Endothelial cell (in vitro differentiated cells): Measurements from ENCODE around the gene TESK1. TPM values are rescaled to one million over a fixed set of nuclear protein-coding genes. Genes with fewer than 3 reads are reported as not detected.
"Not testable (repeated sequence)": the region's sequence is repeated elsewhere in the genome, so short reads cannot be mapped to it uniquely, and the experiment has no call there.

Experiments
- DNase-seq: peaks from one replicate; pipeline ENCODE4 v3.0.0; 2021; ENCODE audit warnings: low spot score
- H3K27ac Mint-ChIP-seq: one replicate; pipeline ENCODE4 v1.8.0; 2021; ENCODE audit warnings: mixed read lengths, inconsistent platforms; ENCODE audit not compliant: unreplicated experiment
- H3K27me3 Mint-ChIP-seq: one replicate; pipeline ENCODE4 v1.8.0; 2021; ENCODE audit warnings: mild to moderate bottlenecking, moderate library complexity, mixed read lengths, inconsistent platforms; ENCODE audit not compliant: unreplicated experiment
- H3K36me3 Mint-ChIP-seq: one replicate; pipeline ENCODE4 v1.8.0; 2021; ENCODE audit warnings: mild to moderate bottlenecking, low read depth, mixed read lengths, inconsistent platforms; ENCODE audit not compliant: unreplicated experiment
- H3K4me1 Mint-ChIP-seq: one replicate; pipeline ENCODE4 v1.8.0; 2021; ENCODE audit warnings: mild to moderate bottlenecking, mixed read lengths, inconsistent platforms; ENCODE audit not compliant: unreplicated experiment
- H3K4me3 Mint-ChIP-seq: one replicate; pipeline ENCODE4 v1.8.0; 2021; ENCODE audit warnings: mild to moderate bottlenecking, mixed read lengths, inconsistent platforms; ENCODE audit not compliant: unreplicated experiment
- H3K9me3 Mint-ChIP-seq: one replicate; pipeline ENCODE4 v1.8.0; 2021; ENCODE audit warnings: mixed read lengths, inconsistent platforms; ENCODE audit not compliant: unreplicated experiment
- total RNA-seq: library from RNA; stranded (reverse); fragmentation: NEBNext Ultra II Directional; extraction: Animal tissue kit (Norgen Biotek cat#: 25700); gene quantifications from one replicate; pipeline ENCODE4 v1.2.1, GENCODE V29; 2021; ENCODE audit not compliant: unreplicated experiment
- TF ChIP-seq, protein P1 (sequence below): fragments of 200-600 bp; sonication (generic); IDR thresholded peaks from one replicate; pipeline ENCODE4 v1.5.0; 2021; ENCODE audit warnings: antibody characterized with exemption; ENCODE audit not compliant: unreplicated experiment

Gene TESK1
- total RNA-seq, 1 donor from 2014 or later, result 34.6 TPM

DNA sequence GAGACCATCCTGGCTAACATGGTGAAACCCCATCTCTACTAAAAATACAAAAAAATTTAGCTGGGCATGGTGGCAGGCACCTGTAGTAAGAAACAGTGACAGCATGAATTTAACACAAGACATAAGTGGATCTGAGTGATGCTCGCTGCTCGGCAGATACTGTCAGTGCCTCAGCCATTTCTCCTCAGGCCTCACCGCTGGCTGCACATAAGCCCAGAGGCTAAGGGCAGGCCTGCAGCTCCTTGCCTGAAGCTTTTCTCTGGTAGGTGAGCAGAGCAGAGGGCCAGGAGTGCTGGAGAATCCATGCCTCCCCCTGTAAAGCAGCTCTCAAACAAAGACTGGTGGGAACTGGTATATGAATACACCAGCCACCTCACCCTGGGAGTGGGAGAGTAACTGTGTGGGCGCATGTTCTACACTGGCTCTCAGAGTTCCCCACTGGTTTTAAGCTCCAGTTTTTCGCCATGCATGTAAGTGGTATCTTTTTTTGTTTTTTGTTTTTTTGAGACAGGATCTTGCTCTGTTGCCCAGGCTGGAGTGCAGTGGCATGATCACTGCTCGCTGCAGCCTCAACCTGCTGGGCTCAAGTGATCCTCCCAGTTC, 23.4 kb downstream of the TESK1 start:
- TF ChIP-seq, protein P1, sequence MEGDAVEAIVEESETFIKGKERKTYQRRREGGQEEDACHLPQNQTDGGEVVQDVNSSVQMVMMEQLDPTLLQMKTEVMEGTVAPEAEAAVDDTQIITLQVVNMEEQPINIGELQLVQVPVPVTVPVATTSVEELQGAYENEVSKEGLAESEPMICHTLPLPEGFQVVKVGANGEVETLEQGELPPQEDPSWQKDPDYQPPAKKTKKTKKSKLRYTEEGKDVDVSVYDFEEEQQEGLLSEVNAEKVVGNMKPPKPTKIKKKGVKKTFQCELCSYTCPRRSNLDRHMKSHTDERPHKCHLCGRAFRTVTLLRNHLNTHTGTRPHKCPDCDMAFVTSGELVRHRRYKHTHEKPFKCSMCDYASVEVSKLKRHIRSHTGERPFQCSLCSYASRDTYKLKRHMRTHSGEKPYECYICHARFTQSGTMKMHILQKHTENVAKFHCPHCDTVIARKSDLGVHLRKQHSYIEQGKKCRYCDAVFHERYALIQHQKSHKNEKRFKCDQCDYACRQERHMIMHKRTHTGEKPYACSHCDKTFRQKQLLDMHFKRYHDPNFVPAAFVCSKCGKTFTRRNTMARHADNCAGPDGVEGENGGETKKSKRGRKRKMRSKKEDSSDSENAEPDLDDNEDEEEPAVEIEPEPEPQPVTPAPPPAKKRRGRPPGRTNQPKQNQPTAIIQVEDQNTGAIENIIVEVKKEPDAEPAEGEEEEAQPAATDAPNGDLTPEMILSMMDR, result no peak
- Mint-ChIP-seq H3K27me3 (peaks cover 2% of the 10 kb centered on the region), H3K9me3 (no peaks in the 10 kb centered on the region), H3K36me3 (no peaks in the 10 kb centered on the region), H3K4me1 (no peaks in the 10 kb centered on the region), H3K27ac (no peak overlapping the region), H3K4me3 (no peak overlapping the region)
- no peak for DNase-seq

DNA sequence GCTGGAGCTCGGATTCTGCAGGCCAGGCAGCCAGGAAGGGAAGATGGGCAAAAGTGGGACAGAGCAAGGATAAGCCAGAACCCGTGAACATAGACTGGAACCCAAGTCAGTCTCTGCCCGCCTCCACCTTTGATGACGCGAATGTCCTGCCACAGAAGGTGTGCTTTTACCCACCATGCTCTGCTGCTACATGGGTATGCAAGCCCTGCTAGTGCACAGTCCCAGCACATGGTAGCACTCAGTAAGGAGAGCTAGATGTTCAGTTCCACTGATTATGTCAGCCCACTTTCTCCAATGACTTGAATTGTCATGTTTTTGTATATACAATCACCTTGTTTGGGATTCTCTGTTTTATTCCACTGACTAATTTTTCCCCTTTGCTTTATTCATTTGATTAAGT, 24.5 kb downstream of the TESK1 start:
- Mint-ChIP-seq H3K9me3 (no peaks in the 10 kb centered on the region), H3K27ac (no peak overlapping the region), H3K4me1 (no peaks in the 10 kb centered on the region), H3K4me3 (no peak overlapping the region), H3K27me3 (peaks cover 2% of the 10 kb centered on the region), H3K36me3 (no peaks in the 10 kb centered on the region)
- no peak for DNase-seq
- TF ChIP-seq, protein P1, result no peak

DNA sequence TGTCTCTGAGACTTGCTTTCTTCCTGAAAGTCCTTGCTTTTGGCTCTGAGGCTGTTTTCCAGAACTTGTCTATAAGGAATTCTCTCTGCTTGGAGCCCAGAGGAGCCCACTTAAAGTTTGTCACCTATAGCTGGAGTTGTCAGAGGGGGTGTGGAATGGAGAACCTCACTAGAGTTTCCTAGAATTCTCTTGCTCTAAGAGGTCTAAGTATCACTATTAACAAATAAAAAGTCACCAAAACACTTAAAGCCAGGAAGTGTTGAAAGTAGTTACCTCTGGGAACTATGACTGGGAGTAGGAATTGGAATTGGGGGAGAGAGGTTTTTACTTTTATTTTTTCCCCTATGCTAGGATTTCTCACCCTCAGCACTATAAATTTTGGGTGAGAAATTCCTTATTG, 30.7 kb downstream of the TESK1 start:
- DNase-seq, result no peak
- TF ChIP-seq, protein P1, result no peak
- peaks cover 3% of the 10 kb centered on the region for H3K4me1 Mint-ChIP-seq
- no peaks in the 10 kb centered on the region for H3K9me3 Mint-ChIP-seq
- no peak overlapping the region for H3K4me3 Mint-ChIP-seq
- no peak overlapping the region for H3K27ac Mint-ChIP-seq
- peaks cover 1% of the 10 kb centered on the region for H3K27me3 Mint-ChIP-seq
- peaks cover 9% of the 10 kb centered on the region for H3K36me3 Mint-ChIP-seq

DNA sequence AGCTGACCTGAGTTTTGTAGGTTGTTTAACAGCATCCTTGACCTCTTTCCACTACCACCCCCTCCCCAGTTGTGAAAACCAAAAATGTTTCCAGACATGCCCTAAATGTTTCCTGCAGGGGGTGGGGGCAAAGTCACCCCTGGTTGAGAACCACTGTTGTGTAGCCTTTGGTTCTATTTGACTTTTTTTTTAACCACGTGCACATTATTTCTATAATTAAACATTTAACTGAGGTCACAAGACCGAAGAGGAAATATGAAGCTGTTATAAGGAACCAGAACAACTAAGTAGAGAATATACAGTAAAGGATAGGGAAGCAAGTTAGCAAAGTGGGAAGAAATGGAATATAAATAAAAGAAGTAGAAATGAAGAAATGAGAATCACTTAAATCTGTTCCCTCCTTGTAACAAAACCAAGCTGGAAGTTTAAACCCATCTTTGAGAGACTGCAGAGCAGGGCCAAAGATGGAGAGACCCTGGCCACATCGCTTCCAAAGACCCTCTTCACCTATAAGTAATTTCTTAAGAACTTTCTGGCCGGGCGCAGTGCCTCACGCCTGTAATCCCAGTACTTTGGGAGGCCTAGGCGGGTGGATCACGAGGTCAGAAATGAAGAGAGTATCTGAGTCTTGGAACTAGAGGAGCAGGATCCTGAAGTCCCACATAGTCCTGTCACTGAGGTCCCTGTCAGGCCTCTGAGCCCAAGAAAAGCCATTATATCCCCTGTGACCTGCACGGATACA, 31.2 kb downstream of the TESK1 start:
- TF ChIP-seq, protein P1, result no peak
- Mint-ChIP-seq H3K9me3 (no peaks in the 10 kb centered on the region), H3K27ac (no peak overlapping the region), H3K27me3 (peaks cover 1% of the 10 kb centered on the region), H3K4me3 (no peak overlapping the region), H3K4me1 (peaks cover 3% of the 10 kb centered on the region), H3K36me3 (peaks cover 9% of the 10 kb centered on the region)
- DNase-seq, result no peak

DNA sequence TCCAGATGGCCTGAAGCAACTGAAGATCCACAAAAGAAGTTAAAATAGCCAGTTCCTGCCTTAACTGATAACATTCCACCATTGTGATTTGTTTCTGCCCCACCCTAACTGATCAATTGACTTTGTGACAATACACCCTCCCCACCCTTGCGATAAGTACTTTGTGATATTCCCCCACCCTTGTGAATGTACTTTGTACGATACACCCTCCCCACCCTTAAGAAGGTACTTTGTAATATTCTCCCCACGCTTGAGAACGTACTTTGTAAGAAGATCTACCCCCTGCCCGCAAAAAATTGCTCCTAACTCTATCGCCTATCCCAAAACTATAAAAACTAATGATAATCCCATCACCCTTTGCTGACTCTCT, 31.8 kb downstream of the TESK1 start:
- DNase-seq, H3K4me3 Mint-ChIP-seq, H3K9me3 Mint-ChIP-seq, H3K4me1 Mint-ChIP-seq, H3K36me3 Mint-ChIP-seq, H3K27me3 Mint-ChIP-seq, H3K27ac Mint-ChIP-seq: not testable (repeated sequence)

DNA sequence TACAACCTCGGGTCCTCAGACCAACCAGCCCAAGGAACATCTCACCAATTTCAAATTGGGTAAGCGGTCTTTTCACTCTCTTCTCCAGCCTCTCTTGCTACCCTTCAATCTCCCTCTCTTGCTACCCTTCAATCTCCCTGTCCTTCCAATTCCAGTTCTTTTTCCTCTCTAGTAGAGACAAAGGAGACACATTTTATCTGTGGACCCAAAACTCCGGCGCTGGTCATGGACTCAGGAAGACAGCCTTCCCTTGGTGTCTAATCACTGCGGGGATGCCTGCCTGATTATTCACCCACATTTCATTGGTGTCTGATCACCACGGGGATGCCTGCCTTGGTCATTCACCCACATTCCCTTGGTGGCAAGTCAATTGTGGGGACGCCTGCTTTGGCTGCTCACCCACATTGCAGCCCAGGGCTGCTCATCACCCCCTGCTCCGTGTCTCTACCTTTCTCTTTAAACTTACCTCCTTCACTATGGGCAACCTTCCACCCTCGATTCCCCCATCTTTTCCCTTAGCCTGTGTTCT, 32.4 kb downstream of the TESK1 start:
- not testable (repeated sequence) for H3K4me1 Mint-ChIP-seq, DNase-seq, H3K9me3 Mint-ChIP-seq, H3K27ac Mint-ChIP-seq, H3K36me3 Mint-ChIP-seq, H3K27me3 Mint-ChIP-seq
- peak overlapping the region; percentile 1 for H3K4me3 Mint-ChIP-seq

DNA sequence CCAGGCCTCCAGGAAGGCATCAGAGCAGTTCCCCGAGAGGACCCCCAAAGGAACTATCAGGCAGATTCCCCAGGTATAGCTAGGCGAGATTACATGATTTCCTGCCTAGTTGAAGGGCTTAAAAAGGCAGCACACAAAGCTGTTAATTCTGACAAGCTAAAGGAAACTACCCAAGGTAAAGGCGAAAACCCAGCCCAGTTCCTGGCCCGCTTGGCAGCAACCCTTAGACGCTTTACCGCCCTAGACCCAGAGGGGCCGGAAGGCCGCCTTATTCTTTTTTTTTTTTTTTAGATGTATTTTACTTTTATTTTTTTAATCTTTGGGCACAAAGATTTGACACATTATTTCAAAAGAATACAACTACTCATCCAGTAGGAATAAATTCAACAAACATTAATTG, 33.7 kb downstream of the TESK1 start:
- H3K4me1 Mint-ChIP-seq, DNase-seq, H3K27me3 Mint-ChIP-seq, H3K4me3 Mint-ChIP-seq, H3K27ac Mint-ChIP-seq, H3K9me3 Mint-ChIP-seq, H3K36me3 Mint-ChIP-seq: not testable (repeated sequence)

DNA sequence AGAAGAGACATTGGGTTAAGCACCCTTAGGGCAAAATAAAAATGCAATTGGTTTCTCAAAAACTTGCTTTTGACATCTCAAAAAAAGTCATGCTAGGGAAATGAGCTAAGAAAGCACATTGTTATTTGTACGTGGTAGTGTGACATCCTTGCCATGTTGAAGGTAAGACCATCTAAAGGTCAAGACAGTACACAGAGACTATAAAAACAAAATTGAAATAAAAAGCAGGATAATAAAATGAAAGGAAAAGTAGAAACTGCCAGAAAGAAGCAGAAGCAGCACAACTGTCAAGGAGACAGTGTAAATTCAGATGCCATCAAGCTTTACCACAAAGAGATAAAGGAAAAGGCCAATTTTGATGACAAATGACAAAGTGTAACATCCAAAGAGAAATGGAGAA, 34.2 kb downstream of the TESK1 start:
- not testable (repeated sequence) for H3K4me3 Mint-ChIP-seq, H3K36me3 Mint-ChIP-seq, H3K27ac Mint-ChIP-seq, H3K9me3 Mint-ChIP-seq, H3K4me1 Mint-ChIP-seq, H3K27me3 Mint-ChIP-seq, DNase-seq
